GM12801 (cell line): ENCODE results near the gene NFIX.

Experiments used
- CTCF ChIP-seq: IDR thresholded peaks from one replicate; pipeline ENCODE4 v1.5.1; 2011; ENCODE audit warnings: control low read depth; ENCODE audit not compliant: insufficient read length; ENCODE audit errors: extremely low read depth

Gene NFIX

GRCh38 chr19:13135068-13136062, 140.1 kb downstream of the NFIX start:
- no peak for TF ChIP-seq CTCF

GRCh38 chr19:13137290-13137794, 142.1 kb downstream of the NFIX start:
- TF ChIP-seq CTCF, result no peak

- TF ChIP-seq CTCF, result no peak
Measured at GRCh38 chr19:13138171-13138915, 143.1 kb downstream of the NFIX start.

- no peak for TF ChIP-seq CTCF
Measured at GRCh38 chr19:13138916-13139198, 143.6 kb downstream of the NFIX start.

GRCh38 chr19:13139633-13140311, 144.5 kb downstream of the NFIX start:
- TF ChIP-seq CTCF, result no peak

- no peak for TF ChIP-seq CTCF
Measured at GRCh38 chr19:13146763-13147563, 151.7 kb downstream of the NFIX start.
